K562 (cell line): ENCODE results near the gene SOWAHC. TPM values are rescaled to one million over a fixed set of nuclear protein-coding genes. Genes with fewer than 3 reads are reported as not detected.

Source experiments
- ATAC-seq: fragments of 200-7000 bp; cut with Tn5 transposase; 3 replicates; pipeline ENCODE4 v1.9.1; 2020; ENCODE audit warnings: moderate library complexity
- BruUV-seq: library from RNA; stranded (reverse); fragments of 400-500 nt; replicated peaks from 2 replicates; lab custom pipeline; 2021; lab: Mats Ljungman, UMichigan
- CTCF ChIA-PET: fragments of 300-600 bp; formaldehyde crosslinking; extraction: SDS; loops from one replicate; lab custom pipeline; 2021; ENCODE audit warnings: low intra/inter-chr PET ratio; lab: Yijun Ruan, JAX
- POLR2A ChIA-PET: fragments of 300-600, 350-650 bp; sonication (Branson Sonifier 250); formaldehyde crosslinking; extraction: SDS; loops from one replicate; lab custom pipeline; 2021; ENCODE audit warnings: antibody characterized with exemption, inconsistent platforms; lab: Yijun Ruan, JAX
- DNase-seq, 4 experiments: peaks; one replicate each; pipeline versions ENCODE4 v3.0.0 to v3.0.0-alpha.2; 2011 to 2018; ENCODE audit warnings: low spot score in 3 of 4, mixed read lengths in 3 of 4; ENCODE audit errors: extremely low read depth in 1 of 4
- FAIRE-seq: peaks from 2 replicates; lab custom pipeline; 2011; peaks lifted over from hg19 to GRCh38; lab: Jason Lieb, UNC
- H2AFZ ChIP-seq: 2 replicates; pipeline ENCODE4 v1.6.0; 2011; ENCODE audit warnings: low read depth, low read length, control low read depth, inconsistent platforms
- H3K27ac ChIP-seq: fragments of 200-600 bp; 3 replicates; pipeline ENCODE4 v1.8.0; 2011; ENCODE audit warnings: low read depth, mild to moderate bottlenecking, control low read depth, inconsistent platforms, low read length, moderate library complexity, mixed read lengths; ENCODE audit errors: extremely low read depth
- H3K27me3 ChIP-seq, 2 experiments: fragments of 300-600 bp in 1 of 2; 2 replicates in 1 of 2; 3 replicates in 1 of 2; pipeline versions ENCODE4 v1.6.0 to v1.8.0; 2011; ENCODE audit warnings: inconsistent platforms in 2 of 2, low read length in 2 of 2, mild to moderate bottlenecking in 1 of 2, mixed read lengths in 1 of 2, moderate library complexity in 1 of 2; ENCODE audit not compliant: control insufficient read depth in 2 of 2, insufficient read depth in 2 of 2
- H3K36me3 ChIP-seq: fragments of 300-600 bp; 3 replicates; pipeline ENCODE4 v1.8.0; 2011; ENCODE audit warnings: mild to moderate bottlenecking, low read length, inconsistent platforms; ENCODE audit not compliant: control insufficient read depth, insufficient read depth
- H3K4me1 ChIP-seq, 2 experiments: fragments of 200-600 bp in 1 of 2; replicated peaks in 1 of 2; 2 replicates in 1 of 2; 3 replicates in 1 of 2; pipeline versions ENCODE4 v1.5.1 to v1.8.0; 2011; ENCODE audit warnings: inconsistent platforms in 2 of 2, low read length in 2 of 2, mild to moderate bottlenecking in 1 of 2, mixed read lengths in 1 of 2, moderate library complexity in 1 of 2; ENCODE audit not compliant: control insufficient read depth in 2 of 2, insufficient read depth in 2 of 2
- H3K4me2 ChIP-seq: 2 replicates; pipeline ENCODE4 v1.6.1; 2011; ENCODE audit warnings: low read length, control low read depth, inconsistent platforms, mixed read lengths; ENCODE audit not compliant: insufficient read depth
- H3K4me3 ChIP-seq: fragments of 200-600 bp; sonication (generic), shearing (Covaris generic); 2 replicates; pipeline ENCODE4 v1.5.1; 2016; ENCODE audit warnings: control low read depth, inconsistent platforms
- H3K79me2 ChIP-seq: fragments of 200-600 bp; 3 replicates; pipeline ENCODE4 v1.8.0; 2011; ENCODE audit warnings: low read length, inconsistent platforms; ENCODE audit not compliant: control insufficient read depth, insufficient read depth
- H3K9ac ChIP-seq, 2 experiments: 2 replicates each; pipeline versions ENCODE4 v1.6.0 to v1.6.1; 2011; ENCODE audit warnings: low read depth in 2 of 2, low read length in 2 of 2, control low read depth in 1 of 2, inconsistent platforms in 1 of 2, mild to moderate bottlenecking in 1 of 2, mixed read lengths in 1 of 2; ENCODE audit not compliant: insufficient read depth in 1 of 2
- H3K9me1 ChIP-seq: one replicate; pipeline ENCODE4 v1.6.0; 2011; ENCODE audit warnings: inconsistent platforms, mild to moderate bottlenecking, low read length, moderate library complexity; ENCODE audit not compliant: control insufficient read depth, insufficient read depth
- H3K9me3 ChIP-seq: replicated peaks from 2 replicates; pipeline ENCODE4 v1.5.1; 2011; ENCODE audit warnings: low read depth, low read length, inconsistent platforms; ENCODE audit not compliant: control insufficient read depth, insufficient read depth
- H4K20me1 ChIP-seq: replicated peaks from 2 replicates; pipeline ENCODE4 v1.6.1; 2011; ENCODE audit warnings: low read length, inconsistent platforms, mixed read lengths; ENCODE audit not compliant: control insufficient read depth, insufficient read depth
- ATF7 ChIP-seq: fragments of 450-650 bp; IDR thresholded peaks from 2 replicates; pipeline ENCODE4 v1.7.1; 2014; ENCODE audit warnings: mild to moderate bottlenecking, moderate library complexity
- BACH1 ChIP-seq: fragments of 200-800 bp; sonication (Bioruptor generic); IDR thresholded peaks from 2 replicates; pipeline ENCODE4 v1.6.1; 2016; ENCODE audit warnings: missing genetic modification characterization, missing compliant biosample characterization
- CBX8 ChIP-seq: fragments of 200-600 bp; sonication (generic); IDR thresholded peaks from 2 replicates; pipeline ENCODE4 v1.6.1; 2012; ENCODE audit warnings: borderline replicate concordance, mixed run types, low read depth, mild to moderate bottlenecking, moderate library complexity, mixed read lengths, low read length, control low read depth, inconsistent platforms; ENCODE audit not compliant: poor library complexity, severe bottlenecking; ENCODE audit errors: extremely low read depth
- FOXP1 ChIP-seq: sonication (generic); formaldehyde crosslinking; IDR thresholded peaks from 2 replicates; pipeline ENCODE4 v1.8.0; 2022; ENCODE audit warnings: mild to moderate bottlenecking, missing genetic modification reagents
- JUN ChIP-seq, 2 experiments: sonication (generic) in 1 of 2; formaldehyde crosslinking in 1 of 2; IDR thresholded peaks; 2 replicates each; pipeline versions ENCODE4 v1.6.1 to v1.8.0; 2012 to 2022; ENCODE audit warnings: borderline replicate concordance in 2 of 2, mild to moderate bottlenecking in 2 of 2, improper control_type of control experiment in 1 of 2, low read depth in 1 of 2, low read length in 1 of 2, missing genetic modification reagents in 1 of 2
- KAT2B ChIP-seq: IDR thresholded peaks from one replicate; pipeline ENCODE4 v1.6.1; 2012; ENCODE audit warnings: low read depth, mild to moderate bottlenecking, control low read depth, inconsistent platforms, low read length, moderate library complexity
- KLF16 ChIP-seq: IDR thresholded peaks from 2 replicates; pipeline ENCODE4 v1.6.1; 2016; ENCODE audit warnings: antibody characterized with exemption
- MYC ChIP-seq, 2 experiments: fragments of 250-450 bp in 1 of 2; sonication (Bioruptor Pico) in 1 of 2; IDR thresholded peaks; 2 replicates each; pipeline versions ENCODE4 v1.5.1 to v1.6.1; 2012 to 2021; ENCODE audit warnings: low read depth in 2 of 2, borderline replicate concordance in 1 of 2, improper control_type of control experiment in 1 of 2, low read length in 1 of 2, mild to moderate bottlenecking in 1 of 2, moderate library complexity in 1 of 2
- PHB2 ChIP-seq: fragments of 450-650 bp; IDR thresholded peaks from 2 replicates; pipeline ENCODE4 v1.6.1; 2017; ENCODE audit warnings: low read depth
- RHOXF2B ChIP-seq: fragments of 250-450 bp; sonication (Bioruptor Pico); conservative IDR thresholded peaks from 2 replicates; pipeline ENCODE4 v1.5.1; 2021
- SREBF1 ChIP-seq: fragments of 150-350 bp; IDR thresholded peaks from 2 replicates; pipeline ENCODE4 v1.6.1; 2014; ENCODE audit warnings: antibody characterized with exemption, low read depth, low read length, borderline replicate concordance
- TCF7L2 ChIP-seq: fragments of 150-350 bp; IDR thresholded peaks from 2 replicates; pipeline ENCODE4 v1.6.1; 2016; ENCODE audit warnings: low read depth, mild to moderate bottlenecking, low read length, moderate library complexity
- ZNF184 ChIP-seq: sonication (generic); formaldehyde crosslinking; IDR thresholded peaks from 2 replicates; pipeline ENCODE4 v1.5.0; 2020; ENCODE audit warnings: missing genetic modification reagents
- ZNF212 ChIP-seq: fragments of 450-650 bp; formaldehyde crosslinking; IDR thresholded peaks from 2 replicates; pipeline ENCODE4 v1.4.0; 2020; ENCODE audit warnings: mild to moderate bottlenecking
- ZNF436 ChIP-seq: fragments of 250-450, 450-650 bp; sonication (Bioruptor Pico); formaldehyde crosslinking; IDR thresholded peaks from 2 replicates; pipeline ENCODE4 v1.7.0; 2020; ENCODE audit warnings: mild to moderate bottlenecking
- WGBS: fragments of 100-300 bp; shearing (Covaris generic); methylation state at CpG from one replicate; pipeline ENCODE4 v1.1.6; 2016; ENCODE audit warnings: low coverage, mixed read lengths; ENCODE audit not compliant: insufficient coverage; ENCODE audit errors: missing lambda C conversion rate; 5-methylcytosine and 5-hydroxymethylcytosine counted together
- in situ Hi-C: fragments of 300-500 bp; cut with MboI; formaldehyde crosslinking; loops from 4 replicates; pipeline ENCODE4 v1.15.0; 2018; ENCODE audit warnings: inconsistent platforms, mixed read lengths
- intact Hi-C: fragments of 100-400 bp; cut with micrococcal nuclease; formaldehyde crosslinking; loops from 2 replicates; pipeline ENCODE4 v1.14.2; 2022
- polyA plus RNA-seq, 8 experiments: library from polyadenylated mRNA; depleted of rRNA in 4 of 8; stranded (reverse) in 5 of 8; unstranded in 3 of 8; fragments of >200 nt; fragmentation: Nextera tagmentation in 2 of 8; fragmentation: Illumina TruSeq in 1 of 8; extraction: Ambion mirVana in 2 of 8; extraction: Trizol in 1 of 8; gene quantifications; 2 replicates each; pipeline versions ENCODE4 v1.2.1 to v1.2.3, GENCODE V29; 2011 to 2014; ENCODE audit warnings: inconsistent platforms in 1 of 8, missing spikeins in 1 of 8
- total RNA-seq, 7 experiments: library from RNA; depleted of rRNA in 6 of 7; stranded (reverse); fragments of >200 nt in 6 of 7; fragmentation: Illumina TruSeq in 2 of 7; extraction: Trizol in 2 of 7; gene quantifications; 2 replicates each; pipeline versions ENCODE4 v1.2.1 to v1.2.3, GENCODE V29; 2011 to 2021; ENCODE audit warnings: low replicate concordance in 1 of 7
- TF ChIP-seq, protein P1 (sequence below): fragments of 450-650 bp; IDR thresholded peaks from one replicate; pipeline ENCODE4 v1.6.1; 2018; ENCODE audit warnings: mild to moderate bottlenecking, moderate library complexity; ENCODE audit not compliant: partially characterized antibody

The SOWAHC gene
- total and polyA plus RNA-seq, 9 of the 15 experiments (the other 6 are each of a cell fraction or from before 2014, with no cell fraction given): 0.04 TPM; not detected in 8

DNA sequence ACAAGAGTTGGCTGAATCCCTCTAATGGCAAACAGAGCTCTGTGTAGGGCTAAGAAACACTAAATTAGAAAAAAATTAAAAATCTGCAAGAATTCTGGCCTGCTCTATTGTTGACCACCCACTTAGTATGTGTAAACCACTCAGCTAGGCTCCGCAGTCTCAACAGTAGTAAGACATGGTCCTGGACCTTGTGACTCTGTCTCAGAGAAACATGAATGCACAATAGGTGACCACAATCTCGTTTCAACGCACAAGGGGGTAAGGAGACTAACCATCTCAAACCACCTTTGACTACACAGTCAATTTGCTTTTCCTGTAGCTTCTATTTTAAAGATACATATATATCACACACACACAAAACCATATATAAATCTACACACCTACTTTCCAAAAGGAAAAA lies 16.9 kb upstream of the SOWAHC start (continued):
- TF ChIP-seq JUN (IDR thresholded peaks at IDR 0.05; ENCODE audit: borderline replicate concordance, low read depth, low read length): no peak
- no peak for TF ChIP-seq JUN (CRISPR knock-in tag; IDR thresholded peaks at IDR 0.05; ENCODE audit: borderline replicate concordance)
- no peak for TF ChIP-seq TCF7L2

DNA sequence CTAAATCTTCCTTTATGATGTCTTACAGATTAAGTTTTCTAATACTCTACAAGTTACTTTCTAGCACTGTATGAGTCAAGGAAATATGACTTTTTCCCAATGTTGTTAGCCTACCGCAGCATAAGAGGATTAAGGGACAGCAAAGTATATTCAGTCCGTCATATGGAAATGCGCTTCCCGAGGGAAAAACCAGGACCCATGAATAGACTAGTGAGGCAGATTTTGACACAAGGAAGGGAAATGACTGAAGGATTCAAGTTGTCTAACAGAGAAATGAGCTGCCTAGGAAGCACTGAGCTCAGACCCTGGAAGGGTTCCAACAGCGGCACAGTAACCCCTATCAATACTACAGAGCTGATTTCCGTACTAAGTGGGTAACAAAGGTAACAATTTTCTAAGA lies 12.4 kb upstream of the SOWAHC start:
- Histone ChIP-seq H3K36me3 (no peaks in the 10 kb centered on the region), H3K9me1 (no peaks in the 10 kb centered on the region), H3K79me2 (no peaks in the 10 kb centered on the region), H3K4me2 (no peak overlapping the region), H3K9me3 (no peaks in the 10 kb centered on the region), H2AFZ (no peak overlapping the region), H4K20me1 (no peaks in the 10 kb centered on the region), H3K27ac (no peak overlapping the region), H3K27me3 (peaks cover 0 to 3% of the 10 kb centered on the region in 2 experiments; a peak in 3 of 5 replicates), H3K4me1 (no peaks in the 10 kb centered on the region), H3K4me3 (no peak overlapping the region), H3K9ac (no peak overlapping the region)
- under 1% methylated on average over 6 of the region's 6 CpGs for WGBS
- ChIA-PET POLR2A (no interaction called here), CTCF (no interaction called here)
- no TSS peak for BruUV-seq
- DNase-seq: no peak
- no peak for FAIRE-seq
- no peak for ATAC-seq
- in situ Hi-C loops: no loop called here
- intact Hi-C loops: no loop called here
- TF ChIP-seq, protein P1, sequence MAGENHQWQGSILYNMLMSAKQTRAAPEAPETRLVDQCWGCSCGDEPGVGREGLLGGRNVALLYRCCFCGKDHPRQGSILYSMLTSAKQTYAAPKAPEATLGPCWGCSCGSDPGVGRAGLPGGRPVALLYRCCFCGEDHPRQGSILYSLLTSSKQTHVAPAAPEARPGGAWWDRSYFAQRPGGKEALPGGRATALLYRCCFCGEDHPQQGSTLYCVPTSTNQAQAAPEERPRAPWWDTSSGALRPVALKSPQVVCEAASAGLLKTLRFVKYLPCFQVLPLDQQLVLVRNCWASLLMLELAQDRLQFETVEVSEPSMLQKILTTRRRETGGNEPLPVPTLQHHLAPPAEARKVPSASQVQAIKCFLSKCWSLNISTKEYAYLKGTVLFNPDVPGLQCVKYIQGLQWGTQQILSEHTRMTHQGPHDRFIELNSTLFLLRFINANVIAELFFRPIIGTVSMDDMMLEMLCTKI: no peak
- no peak for TF ChIP-seq ZNF212
- no peak for TF ChIP-seq PHB2
- no peak for TF ChIP-seq MYC (IDR thresholded peaks at IDR 0.05; ENCODE audit: low read depth, low read length)
- no peak for TF ChIP-seq MYC (CRISPR knock-in tag; IDR thresholded peaks at IDR 0.05; ENCODE audit: borderline replicate concordance, low read depth)
- TF ChIP-seq RHOXF2B (CRISPR knock-in tag): no peak
- no peak for TF ChIP-seq ATF7
- no peak for TF ChIP-seq KAT2B
- no peak for TF ChIP-seq ZNF184 (CRISPR knock-in tag)
- TF ChIP-seq FOXP1 (CRISPR knock-in tag): no peak
- TF ChIP-seq ZNF436 (CRISPR knock-in tag): no peak
- TF ChIP-seq SREBF1: no peak
- TF ChIP-seq BACH1: no peak
- TF ChIP-seq CBX8: no peak
- no peak for TF ChIP-seq KLF16
